GM21381 (cell line): ENCODE measurements around the gene STXBP6.

Experiments
- ATAC-seq: cut with Tn5 transposase; IDR thresholded peaks from one replicate; pipeline ENCODE4 v1.9.1; 2021; ENCODE audit warnings: mild to moderate bottlenecking, moderate library complexity; ENCODE audit not compliant: unreplicated experiment

The STXBP6 gene

GRCh38 chr14:24866067-24866639, 183.8 kb downstream of the STXBP6 start:
- ATAC-seq, result no peak

DNA sequence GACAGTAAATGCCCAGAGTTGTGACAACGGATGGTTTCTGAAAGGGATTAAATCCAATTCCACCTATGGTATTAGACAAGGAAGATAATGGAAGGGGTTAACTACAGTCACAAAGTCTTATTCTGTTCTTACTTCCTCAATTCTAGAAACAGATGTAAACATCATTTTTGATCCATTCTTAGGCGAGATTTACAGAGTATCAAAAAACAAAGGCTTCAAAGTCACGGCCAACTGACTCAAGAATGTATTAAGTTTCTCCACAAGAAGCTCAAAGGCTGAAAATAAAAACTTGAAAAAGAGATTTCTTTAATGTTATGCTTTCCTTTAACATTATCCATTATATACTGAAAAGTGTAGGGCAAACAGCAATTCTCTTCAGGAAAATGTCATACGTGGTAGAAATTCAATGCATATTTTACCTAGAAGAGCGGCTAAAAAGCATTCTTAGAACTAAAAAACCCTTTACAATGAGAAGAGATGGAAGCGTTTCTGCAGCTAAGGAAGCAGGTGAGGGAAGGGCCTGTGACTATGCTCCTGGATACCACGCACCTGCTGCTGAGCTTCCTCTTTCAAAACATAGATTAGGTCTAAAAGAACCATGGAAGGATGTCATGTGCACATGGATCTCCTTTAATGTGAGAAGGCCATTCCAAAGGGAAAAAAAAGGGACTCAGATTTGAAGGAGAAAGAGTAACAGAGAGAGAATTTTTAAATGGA, 185.8 kb downstream of the STXBP6 start:
- ATAC-seq, result no peak

DNA sequence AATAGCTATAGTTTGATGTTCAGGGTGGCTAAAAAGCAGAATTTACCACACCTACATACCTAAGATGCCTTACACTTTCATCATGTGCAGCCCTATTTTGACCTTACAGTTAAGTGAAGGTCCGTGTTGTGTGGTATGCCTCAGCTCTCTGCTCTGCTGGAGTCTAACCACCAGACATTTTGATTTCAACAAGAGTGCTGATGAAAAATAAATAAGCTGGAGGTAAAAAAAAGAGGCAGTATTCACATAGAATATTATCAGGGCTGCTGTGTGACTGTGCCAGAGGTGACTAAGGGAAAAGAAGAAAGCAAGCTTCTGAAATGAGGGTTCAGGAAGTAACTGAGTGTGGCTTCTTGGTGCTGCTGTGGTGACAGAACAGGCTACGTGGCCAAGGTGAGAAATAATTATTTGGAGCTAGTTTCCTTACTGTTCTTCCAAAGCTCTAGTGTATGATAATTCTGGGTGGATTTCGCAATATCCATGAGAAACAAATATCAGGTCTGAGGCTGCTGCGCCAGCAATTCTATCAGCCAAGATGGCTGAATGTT, 188.8 kb downstream of the STXBP6 start:
- no peak for ATAC-seq

DNA sequence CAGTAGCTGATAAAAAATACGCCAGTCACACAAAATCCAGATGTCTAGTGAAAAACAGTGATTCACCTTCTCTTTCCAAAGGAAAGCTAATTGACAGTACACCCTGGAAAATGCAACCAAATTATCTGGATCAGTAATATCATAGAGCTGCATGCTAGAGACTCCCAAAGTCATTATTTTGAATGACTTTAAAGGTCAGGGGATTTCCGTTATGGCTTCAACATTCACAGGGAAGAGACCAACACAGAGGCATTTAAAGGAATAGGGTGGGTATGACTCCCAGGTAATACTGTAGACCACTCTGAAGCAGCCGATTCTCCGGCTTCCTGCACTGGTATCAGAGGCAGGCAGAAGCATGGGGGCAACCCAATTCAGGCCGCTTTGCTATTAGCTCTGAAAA, 190.4 kb downstream of the STXBP6 start:
- ATAC-seq, result no peak

- ATAC-seq, result no peak
Measured at GRCh38 chr14:24858684-24859083, 191.3 kb downstream of the STXBP6 start.

- no peak for ATAC-seq
Measured at GRCh38 chr14:24858052-24858451, 191.9 kb downstream of the STXBP6 start.

- ATAC-seq, result no peak
Measured at GRCh38 chr14:24857277-24857676, 192.7 kb downstream of the STXBP6 start.

DNA sequence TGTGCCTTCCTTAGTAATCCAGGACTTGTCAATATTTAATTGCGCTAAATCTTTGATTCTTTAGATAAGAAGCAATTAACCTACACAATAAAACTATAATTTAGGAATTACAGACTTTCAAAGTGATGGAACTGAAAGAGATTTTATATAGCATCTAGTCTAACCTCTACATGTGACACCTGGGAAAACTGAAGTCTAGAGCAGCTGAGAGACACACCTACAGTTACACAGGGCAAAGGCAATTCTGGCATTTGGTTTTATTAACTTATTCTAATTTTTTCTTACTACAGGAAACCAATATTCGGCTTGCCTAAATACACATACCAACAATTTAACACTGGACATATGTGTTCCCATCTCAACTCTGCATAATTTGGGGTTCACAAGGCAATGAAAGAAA, 196.5 kb downstream of the STXBP6 start:
- no peak for ATAC-seq

DNA sequence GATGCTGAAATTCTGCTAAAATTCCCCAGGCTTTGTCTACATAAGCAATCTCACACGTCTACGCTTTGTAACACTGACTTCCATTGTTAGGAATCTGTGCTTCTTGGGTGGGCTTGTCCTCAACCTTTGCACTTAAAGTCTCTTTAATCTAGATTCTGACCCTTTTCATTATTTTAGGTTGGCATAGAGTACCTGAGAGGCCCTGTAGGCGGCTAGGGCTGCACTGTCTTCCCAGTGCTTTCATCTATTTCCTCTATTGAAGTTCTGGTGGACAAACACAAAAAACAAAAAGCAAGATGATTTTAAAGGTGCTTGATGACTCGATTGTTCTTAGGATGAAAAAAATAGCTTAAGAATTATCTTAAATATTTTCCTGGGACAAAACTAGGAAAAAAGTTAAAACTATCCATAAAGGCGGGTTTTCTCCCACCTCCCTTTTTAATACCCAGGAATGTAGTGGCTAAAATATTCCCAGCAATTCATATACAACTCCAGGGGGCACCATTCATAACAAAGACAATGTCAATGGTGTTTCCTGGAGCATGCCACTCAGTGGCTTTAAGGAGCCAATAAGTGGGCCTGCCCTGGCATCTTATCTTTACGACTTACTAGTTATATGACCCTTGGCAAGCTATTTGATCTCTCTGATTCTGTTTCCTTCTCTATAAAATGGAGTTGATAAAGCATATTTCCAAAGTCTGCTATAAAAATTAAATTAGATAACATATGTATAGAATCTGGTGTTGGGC, 197.5 kb downstream of the STXBP6 start:
- no peak for ATAC-seq

- ATAC-seq, result no peak
Measured at GRCh38 chr14:24851837-24852236, 198.1 kb downstream of the STXBP6 start.

- no peak for ATAC-seq
Measured at GRCh38 chr14:24851406-24851805, 198.5 kb downstream of the STXBP6 start.

GRCh38 chr14:24850072-24850471, 199.9 kb downstream of the STXBP6 start:
- ATAC-seq, result no peak

DNA sequence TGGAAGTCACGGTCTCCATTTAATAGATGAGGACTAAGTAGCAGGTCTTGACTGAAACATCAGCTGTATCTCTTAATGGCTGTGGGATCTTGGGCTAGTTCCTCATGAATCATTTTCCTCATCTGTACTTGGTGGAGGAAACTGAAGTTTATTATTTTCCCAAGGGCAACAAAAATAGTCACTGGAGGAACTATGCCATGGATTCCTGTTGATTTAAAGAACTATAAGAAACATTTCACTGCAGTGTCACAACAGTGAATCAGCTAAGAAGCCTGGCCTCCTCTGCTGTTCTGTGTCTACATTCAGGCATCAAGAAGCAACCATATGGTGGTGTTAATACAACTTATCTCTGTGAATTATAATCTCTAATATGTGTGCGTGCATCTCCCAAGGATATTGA, 200.5 kb downstream of the STXBP6 start:
- ATAC-seq, result no peak

DNA sequence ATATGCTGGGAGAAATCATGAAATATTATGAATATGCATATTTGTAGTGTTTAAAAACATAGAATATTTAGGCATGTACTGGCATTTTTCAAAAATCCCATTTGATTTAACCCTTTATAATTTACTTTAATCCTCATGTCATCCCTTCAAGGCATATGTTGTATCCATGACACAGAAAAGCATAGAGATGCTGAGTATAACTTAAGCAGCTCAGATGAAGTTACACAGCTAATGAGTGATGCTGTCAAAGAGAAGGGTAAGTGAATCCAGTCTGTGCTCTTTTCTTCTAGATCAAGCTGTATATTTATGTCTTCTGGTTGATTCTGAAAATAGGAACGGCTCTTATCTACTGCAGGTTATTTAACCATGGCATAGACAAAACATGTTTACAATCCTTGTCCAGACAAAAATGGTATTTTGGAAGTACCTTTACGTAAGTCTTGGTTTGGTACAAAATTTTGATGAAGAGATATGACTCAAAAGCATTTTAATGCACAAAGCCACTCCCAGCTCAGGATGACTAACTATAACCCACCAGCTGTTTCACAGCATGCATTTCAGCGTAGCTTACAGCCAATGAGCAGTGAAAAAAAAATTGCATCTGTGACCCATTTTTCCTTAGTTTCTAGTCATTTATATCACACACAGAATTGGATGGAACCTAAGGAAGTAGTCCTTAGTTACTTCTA, 201.7 kb downstream of the STXBP6 start:
- ATAC-seq, result no peak

- no peak for ATAC-seq
Measured at GRCh38 chr14:24847568-24848095, 202.3 kb downstream of the STXBP6 start.

GRCh38 chr14:24846261-24846660, 203.7 kb downstream of the STXBP6 start:
- no peak for ATAC-seq

DNA sequence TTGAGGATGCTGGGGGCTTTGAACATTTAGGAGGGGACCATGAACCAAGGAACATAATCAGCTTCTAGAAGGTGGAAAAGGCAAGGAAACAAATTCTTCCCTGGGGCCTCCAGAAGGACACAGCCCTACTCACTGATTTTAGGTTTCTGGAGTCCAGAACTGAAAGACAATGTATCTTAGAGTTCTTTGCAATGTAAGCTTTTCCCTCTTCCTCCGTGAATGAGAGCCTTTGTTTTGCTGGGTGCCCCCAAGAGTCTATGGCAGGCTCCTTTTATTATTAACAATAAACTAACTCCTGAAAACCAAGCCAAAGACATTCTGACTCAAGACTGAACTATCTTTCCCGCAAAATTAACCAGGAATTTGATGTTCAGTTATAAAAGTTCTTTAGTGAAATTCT, 204.1 kb downstream of the STXBP6 start:
- no peak for ATAC-seq

DNA sequence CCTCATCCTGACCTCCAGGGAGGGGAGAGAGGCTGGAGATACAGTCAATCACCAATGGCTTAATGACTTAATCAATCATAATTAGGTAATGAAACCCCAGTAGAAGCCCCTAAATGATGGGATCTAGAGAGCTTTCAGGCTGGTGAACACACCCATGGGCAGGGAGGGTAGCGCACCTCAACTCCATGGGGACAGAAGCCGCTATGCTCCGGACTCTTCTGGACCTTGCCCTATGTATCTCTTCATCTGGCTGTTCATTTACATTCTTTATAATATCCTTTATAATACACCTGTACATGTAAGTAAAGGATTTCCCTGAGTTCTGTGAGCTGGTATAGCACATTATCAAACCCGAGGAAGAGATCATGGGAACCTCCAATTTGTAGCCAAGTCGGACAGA, 205.9 kb downstream of the STXBP6 start:
- no peak for ATAC-seq

DNA sequence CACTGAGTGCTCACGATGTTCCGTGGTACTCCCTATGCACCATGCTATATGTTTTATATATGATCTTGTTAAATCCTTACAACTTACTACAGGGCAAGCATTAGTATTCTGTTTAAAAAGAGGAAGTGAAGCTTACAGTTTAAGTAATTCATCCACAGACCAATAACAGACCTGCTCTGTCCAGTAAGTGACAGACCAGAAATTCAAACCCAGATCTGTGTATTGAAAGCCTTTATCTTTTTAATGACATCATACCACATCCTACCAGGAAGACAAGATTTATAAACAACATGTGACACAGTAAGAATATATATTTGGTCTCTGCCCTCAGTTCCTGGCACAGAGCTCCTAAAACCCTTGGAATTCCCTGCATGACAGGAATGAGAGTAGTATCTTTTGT, 206.5 kb downstream of the STXBP6 start:
- ATAC-seq, result peak; percentile 83

DNA sequence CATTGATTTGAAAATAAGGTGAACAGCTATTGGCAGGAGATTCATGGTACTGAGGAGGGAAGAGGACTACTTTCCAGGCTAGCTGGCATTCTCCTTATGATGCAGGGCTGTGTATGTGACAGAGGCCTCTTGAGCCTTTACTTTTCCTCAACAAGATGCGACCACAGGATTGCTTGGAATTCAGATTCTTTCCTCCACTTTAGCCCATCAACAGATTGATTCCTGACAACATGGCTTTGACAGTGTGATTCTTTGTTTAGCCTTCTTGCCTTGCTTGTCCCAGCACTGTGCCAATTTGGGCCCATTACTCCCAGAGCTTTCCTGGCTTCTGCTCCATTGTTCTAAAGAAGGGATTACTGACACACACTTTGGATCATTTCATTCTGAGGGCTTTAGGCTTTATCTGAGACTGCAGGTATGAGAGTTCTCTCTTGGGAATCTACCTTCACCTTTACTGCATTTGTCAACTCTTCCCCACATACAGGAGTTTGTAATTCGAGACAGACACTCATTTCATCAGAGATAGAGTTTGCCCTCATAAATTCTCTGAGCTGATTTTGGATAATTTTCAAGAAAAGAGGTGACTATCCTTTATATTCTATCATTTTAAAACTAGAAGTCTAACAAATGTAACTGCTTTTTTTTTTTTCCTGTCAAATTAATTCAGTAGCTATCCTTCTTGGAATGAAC, 209.6 kb downstream of the STXBP6 start:
- no peak for ATAC-seq
